ENCODE measurements around the gene C19orf12.

Gene C19orf12

DNA sequence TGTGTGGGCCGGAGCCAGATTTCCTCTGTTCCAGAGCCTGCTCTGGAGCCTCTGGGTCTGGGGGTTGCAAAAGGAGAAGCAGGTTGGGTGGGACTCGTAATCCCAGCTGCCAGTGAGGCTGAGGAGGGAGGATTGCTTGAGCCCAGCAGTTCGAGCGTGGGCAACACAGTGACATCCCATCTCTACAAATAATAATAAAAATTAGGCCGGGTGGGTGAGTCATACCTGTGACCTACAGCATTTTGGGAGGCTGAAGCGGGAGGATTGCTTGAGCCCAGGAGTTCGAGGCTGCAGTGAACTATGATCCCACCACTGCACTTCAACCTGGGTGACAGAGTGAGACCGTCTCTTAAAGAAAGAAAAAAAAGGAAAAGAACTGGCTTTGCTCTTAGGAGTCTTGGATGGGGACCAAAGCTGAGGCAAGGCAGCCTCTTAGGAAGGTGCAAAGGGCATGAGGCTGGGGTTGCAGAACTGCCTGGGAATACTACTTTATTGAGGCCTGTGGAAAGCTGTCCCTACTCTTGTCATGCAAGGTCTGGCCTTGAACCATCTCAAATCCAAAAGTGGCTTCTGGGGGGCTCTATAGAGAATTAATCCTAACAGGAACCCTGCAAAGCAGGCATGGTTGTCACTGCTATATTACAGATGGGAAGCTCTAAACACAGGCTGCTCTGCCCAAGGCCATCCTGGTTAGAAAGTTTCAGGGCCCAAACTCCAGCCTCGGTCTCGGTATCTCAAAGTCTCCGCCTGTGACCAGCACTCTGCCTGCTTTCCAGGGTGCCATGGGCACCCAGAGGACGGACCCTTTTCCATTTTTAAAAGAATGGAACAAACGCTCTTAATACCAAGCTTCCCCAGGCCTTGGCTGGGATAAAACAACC, 880 bp upstream of the C19orf12 start (continued):
- TF ChIP-seq, protein P1, sequence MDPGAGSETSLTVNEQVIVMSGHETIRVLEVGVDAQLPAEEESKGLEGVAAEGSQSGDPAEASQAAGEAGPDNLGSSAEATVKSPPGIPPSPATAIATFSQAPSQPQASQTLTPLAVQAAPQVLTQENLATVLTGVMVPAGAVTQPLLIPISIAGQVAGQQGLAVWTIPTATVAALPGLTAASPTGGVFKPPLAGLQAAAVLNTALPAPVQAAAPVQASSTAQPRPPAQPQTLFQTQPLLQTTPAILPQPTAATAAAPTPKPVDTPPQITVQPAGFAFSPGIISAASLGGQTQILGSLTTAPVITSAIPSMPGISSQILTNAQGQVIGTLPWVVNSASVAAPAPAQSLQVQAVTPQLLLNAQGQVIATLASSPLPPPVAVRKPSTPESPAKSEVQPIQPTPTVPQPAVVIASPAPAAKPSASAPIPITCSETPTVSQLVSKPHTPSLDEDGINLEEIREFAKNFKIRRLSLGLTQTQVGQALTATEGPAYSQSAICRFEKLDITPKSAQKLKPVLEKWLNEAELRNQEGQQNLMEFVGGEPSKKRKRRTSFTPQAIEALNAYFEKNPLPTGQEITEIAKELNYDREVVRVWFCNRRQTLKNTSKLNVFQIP (CRISPR knock-in tag; IDR thresholded peaks at IDR 0.05; ENCODE audit: borderline replicate concordance, low read depth) = no peak

DNA sequence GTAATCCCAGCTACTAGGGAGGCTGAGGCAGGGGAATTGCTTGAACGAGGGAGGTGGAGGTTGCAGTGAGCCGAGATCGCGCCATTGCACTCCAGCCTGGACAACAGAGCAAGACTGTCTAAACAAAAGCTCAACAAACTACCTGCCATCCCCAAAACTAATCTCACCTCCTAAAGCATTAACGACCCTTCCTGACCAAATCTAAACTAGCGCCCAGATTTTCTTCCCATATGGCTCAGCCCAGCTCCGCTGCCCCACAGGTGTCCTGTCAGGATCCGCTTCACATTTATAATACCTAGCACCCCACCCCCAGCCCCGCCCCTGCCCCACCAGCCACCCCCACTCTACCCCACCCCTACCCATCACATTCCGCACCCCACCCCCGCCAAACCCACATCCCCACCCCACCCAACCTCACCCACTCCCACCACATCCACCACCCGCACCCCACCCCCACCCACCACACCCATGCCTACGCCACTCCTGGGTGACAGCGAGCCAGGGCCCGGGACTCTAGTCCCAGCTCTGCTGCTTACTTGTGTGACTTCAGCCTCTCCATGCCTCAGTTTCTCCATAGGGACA, 599 bp downstream of the C19orf12 start:
- TF ChIP-seq ZC3H10 (CRISPR knock-in tag; IDR thresholded peaks at IDR 0.05) (no peak), SNAI2 (CRISPR knock-in tag; IDR thresholded peaks at IDR 0.05) (no peak), ARNTL (CRISPR knock-in tag; IDR thresholded peaks at IDR 0.05; ENCODE audit: borderline replicate concordance, low read depth) (no peak), TOX (CRISPR knock-in tag; IDR thresholded peaks at IDR 0.05; ENCODE audit: borderline replicate concordance) (no peak), ZFP30 (CRISPR knock-in tag; IDR thresholded peaks at IDR 0.05) (no peak), RARB (CRISPR knock-in tag; IDR thresholded peaks at IDR 0.05) (no peak)
- peak; percentile 14 for ATAC-seq

DNA sequence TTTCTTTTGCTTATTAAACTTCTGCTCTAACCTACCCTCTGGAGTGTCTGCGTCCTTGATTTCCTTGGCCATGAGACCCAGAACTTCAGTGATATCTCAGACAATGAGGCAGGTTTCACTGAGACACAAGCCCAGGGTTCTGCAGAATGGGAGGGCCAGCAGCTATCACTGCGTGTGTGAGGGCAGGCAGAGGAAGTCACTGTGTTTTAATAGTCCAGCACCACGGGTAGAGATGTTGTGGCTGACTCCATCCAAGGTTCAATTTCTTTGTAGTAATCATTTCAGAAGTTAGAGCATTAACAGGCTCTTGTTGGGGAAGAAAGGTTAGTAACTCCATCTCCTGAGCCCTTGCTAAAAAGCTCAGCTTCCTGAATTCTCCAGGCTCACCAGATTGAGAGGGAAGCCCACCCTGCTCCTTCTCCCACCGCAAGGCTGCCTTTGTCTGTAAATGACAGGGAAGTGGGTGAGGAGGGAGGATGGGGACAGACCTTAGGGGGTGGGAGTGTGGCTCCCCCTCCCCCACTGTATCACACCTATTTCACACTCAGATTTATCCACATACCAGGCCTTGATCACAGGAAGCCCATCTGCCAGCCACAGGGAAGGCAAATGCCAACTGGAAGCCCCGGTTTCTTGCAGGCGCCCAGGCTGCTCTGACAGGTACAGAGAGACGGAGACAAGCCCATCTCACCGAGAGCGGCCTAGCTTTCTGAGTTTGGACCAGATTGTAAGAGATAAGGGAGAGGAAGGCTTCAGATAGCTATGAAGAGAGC, 2.1 kb downstream of the C19orf12 start:
- TF ChIP-seq, protein P2, sequence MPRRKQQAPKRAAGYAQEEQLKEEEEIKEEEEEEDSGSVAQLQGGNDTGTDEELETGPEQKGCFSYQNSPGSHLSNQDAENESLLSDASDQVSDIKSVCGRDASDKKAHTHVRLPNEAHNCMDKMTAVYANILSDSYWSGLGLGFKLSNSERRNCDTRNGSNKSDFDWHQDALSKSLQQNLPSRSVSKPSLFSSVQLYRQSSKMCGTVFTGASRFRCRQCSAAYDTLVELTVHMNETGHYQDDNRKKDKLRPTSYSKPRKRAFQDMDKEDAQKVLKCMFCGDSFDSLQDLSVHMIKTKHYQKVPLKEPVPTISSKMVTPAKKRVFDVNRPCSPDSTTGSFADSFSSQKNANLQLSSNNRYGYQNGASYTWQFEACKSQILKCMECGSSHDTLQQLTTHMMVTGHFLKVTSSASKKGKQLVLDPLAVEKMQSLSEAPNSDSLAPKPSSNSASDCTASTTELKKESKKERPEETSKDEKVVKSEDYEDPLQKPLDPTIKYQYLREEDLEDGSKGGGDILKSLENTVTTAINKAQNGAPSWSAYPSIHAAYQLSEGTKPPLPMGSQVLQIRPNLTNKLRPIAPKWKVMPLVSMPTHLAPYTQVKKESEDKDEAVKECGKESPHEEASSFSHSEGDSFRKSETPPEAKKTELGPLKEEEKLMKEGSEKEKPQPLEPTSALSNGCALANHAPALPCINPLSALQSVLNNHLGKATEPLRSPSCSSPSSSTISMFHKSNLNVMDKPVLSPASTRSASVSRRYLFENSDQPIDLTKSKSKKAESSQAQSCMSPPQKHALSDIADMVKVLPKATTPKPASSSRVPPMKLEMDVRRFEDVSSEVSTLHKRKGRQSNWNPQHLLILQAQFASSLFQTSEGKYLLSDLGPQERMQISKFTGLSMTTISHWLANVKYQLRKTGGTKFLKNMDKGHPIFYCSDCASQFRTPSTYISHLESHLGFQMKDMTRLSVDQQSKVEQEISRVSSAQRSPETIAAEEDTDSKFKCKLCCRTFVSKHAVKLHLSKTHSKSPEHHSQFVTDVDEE (CRISPR knock-in tag; IDR thresholded peaks at IDR 0.05) = no peak
- TF ChIP-seq ZC3H10 (CRISPR knock-in tag; IDR thresholded peaks at IDR 0.05) (no peak), ARNTL (CRISPR knock-in tag; IDR thresholded peaks at IDR 0.05; ENCODE audit: borderline replicate concordance, low read depth) (no peak), RARB (CRISPR knock-in tag; IDR thresholded peaks at IDR 0.05) (no peak), ZNF565 (CRISPR knock-in tag; conservative IDR thresholded peaks at IDR 0.05; ENCODE audit: low read depth) (no peak), ZFP30 (CRISPR knock-in tag; IDR thresholded peaks at IDR 0.05) (no peak), ISL1 (CRISPR knock-in tag; IDR thresholded peaks at IDR 0.05) (no peak)
- ATAC-seq = no peak

DNA sequence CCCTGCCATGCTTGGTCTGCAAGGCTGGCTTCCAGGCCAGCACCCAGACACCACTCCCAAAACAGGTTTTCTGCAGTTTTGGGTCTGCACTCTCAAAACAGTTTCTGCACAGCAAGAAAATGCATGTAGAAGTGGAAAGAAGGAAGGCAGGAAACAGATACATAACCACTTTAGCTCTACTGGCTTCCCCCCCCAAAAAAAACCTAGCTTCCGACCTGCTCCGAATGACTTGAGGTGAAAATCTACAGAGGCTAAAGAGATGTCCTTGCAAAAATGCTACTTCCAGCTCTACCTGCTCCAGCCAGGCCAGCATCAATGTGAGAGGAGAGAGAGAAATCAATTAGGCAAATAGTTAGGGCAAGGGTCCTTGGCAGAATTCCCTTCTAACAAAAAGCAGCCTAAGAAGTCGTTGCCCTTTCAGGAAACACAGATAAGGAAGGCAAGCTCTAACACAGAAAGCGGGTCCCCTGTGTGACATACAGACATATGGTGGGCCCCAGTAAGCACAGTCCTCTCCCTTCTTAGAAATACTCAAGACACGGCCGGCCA, 3.4 kb downstream of the C19orf12 start:
- ATAC-seq = no peak
- TF ChIP-seq BACH2 (CRISPR knock-in tag; IDR thresholded peaks at IDR 0.05; ENCODE audit: borderline replicate concordance) (no peak), GLIS3 (CRISPR knock-in tag; IDR thresholded peaks at IDR 0.05) (no peak), ZNF565 (CRISPR knock-in tag; conservative IDR thresholded peaks at IDR 0.05; ENCODE audit: low read depth) (no peak), ISL1 (CRISPR knock-in tag; IDR thresholded peaks at IDR 0.05) (no peak), ZC3H10 (CRISPR knock-in tag; IDR thresholded peaks at IDR 0.05) (no peak), SNAI2 (CRISPR knock-in tag; IDR thresholded peaks at IDR 0.05) (no peak), ZFP30 (CRISPR knock-in tag; IDR thresholded peaks at IDR 0.05) (no peak), ZNF8 (CRISPR knock-in tag; IDR thresholded peaks at IDR 0.05) (no peak), ZFP3 (CRISPR knock-in tag; IDR thresholded peaks at IDR 0.05) (no peak), TCF4 (CRISPR knock-in tag; IDR thresholded peaks at IDR 0.05; ENCODE audit: borderline replicate concordance) (no peak), RARB (CRISPR knock-in tag; IDR thresholded peaks at IDR 0.05) (no peak), PPARA (CRISPR knock-in tag; IDR thresholded peaks at IDR 0.05; ENCODE audit: borderline replicate concordance) (no peak), ESRRG (CRISPR knock-in tag; IDR thresholded peaks at IDR 0.05) (no peak)
- TF ChIP-seq, protein P1 (CRISPR knock-in tag; IDR thresholded peaks at IDR 0.05; ENCODE audit: borderline replicate concordance, low read depth) = no peak
- TF ChIP-seq, protein P2 (CRISPR knock-in tag; IDR thresholded peaks at IDR 0.05) = no peak
- TF ChIP-seq, protein P3, sequence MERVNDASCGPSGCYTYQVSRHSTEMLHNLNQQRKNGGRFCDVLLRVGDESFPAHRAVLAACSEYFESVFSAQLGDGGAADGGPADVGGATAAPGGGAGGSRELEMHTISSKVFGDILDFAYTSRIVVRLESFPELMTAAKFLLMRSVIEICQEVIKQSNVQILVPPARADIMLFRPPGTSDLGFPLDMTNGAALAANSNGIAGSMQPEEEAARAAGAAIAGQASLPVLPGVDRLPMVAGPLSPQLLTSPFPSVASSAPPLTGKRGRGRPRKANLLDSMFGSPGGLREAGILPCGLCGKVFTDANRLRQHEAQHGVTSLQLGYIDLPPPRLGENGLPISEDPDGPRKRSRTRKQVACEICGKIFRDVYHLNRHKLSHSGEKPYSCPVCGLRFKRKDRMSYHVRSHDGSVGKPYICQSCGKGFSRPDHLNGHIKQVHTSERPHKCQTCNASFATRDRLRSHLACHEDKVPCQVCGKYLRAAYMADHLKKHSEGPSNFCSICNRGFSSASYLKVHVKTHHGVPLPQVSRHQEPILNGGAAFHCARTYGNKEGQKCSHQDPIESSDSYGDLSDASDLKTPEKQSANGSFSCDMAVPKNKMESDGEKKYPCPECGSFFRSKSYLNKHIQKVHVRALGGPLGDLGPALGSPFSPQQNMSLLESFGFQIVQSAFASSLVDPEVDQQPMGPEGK (CRISPR knock-in tag; IDR thresholded peaks at IDR 0.05; ENCODE audit: borderline replicate concordance) = no peak
- TF ChIP-seq, protein P4, sequence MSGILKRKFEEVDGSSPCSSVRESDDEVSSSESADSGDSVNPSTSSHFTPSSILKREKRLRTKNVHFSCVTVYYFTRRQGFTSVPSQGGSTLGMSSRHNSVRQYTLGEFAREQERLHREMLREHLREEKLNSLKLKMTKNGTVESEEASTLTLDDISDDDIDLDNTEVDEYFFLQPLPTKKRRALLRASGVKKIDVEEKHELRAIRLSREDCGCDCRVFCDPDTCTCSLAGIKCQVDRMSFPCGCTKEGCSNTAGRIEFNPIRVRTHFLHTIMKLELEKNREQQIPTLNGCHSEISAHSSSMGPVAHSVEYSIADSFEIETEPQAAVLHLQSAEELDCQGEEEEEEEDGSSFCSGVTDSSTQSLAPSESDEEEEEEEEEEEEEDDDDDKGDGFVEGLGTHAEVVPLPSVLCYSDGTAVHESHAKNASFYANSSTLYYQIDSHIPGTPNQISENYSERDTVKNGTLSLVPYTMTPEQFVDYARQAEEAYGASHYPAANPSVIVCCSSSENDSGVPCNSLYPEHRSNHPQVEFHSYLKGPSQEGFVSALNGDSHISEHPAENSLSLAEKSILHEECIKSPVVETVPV (CRISPR knock-in tag; IDR thresholded peaks at IDR 0.05) = no peak

All from SK-N-SH treated with all-trans-retinoic acid at 6 μM for 48 hours (cell line).